ENCODE data around the gene UBE2E1. TPM values are rescaled to one million over a fixed set of nuclear protein-coding genes. Genes with fewer than 3 reads are reported as not detected.

UBE2E1 gene
- total RNA-seq, 4 donors from 2014 or later = 51.1 to 115 (median 85.5) TPM

GRCh38 chr3:23831517-23832394 lies 26.0 kb downstream of the UBE2E1 start:
- no peak for TF ChIP-seq CTCF (IDR thresholded peaks at IDR 0.05; ENCODE audit: low read depth)

- TF ChIP-seq CTCF (IDR thresholded peaks at IDR 0.05; ENCODE audit: low read depth) = no peak
Observed at GRCh38 chr3:23832523-23832922, 26.8 kb downstream of the UBE2E1 start.

- no peak for TF ChIP-seq CTCF (IDR thresholded peaks at IDR 0.05; ENCODE audit: low read depth)
Observed at GRCh38 chr3:23834082-23834870, 28.5 kb downstream of the UBE2E1 start.

GRCh38 chr3:23835087-23835486 lies 29.3 kb downstream of the UBE2E1 start:
- TF ChIP-seq CTCF (IDR thresholded peaks at IDR 0.05; ENCODE audit: low read depth) = no peak

GRCh38 chr3:23835802-23836201 lies 30.0 kb downstream of the UBE2E1 start:
- no peak for TF ChIP-seq CTCF (IDR thresholded peaks at IDR 0.05; ENCODE audit: low read depth)

GRCh38 chr3:23836536-23837230 lies 30.9 kb downstream of the UBE2E1 start:
- TF ChIP-seq CTCF (IDR thresholded peaks at IDR 0.05; ENCODE audit: low read depth) = no peak

GRCh38 chr3:23837286-23837685 lies 31.5 kb downstream of the UBE2E1 start:
- no peak for TF ChIP-seq CTCF (IDR thresholded peaks at IDR 0.05; ENCODE audit: low read depth)

Data from subcutaneous adipose tissue (tissue), 4 donors.